NCI-H1105 (cell line): ENCODE measurements around the gene HENMT1.
"Not testable (repeated sequence)": the region's sequence is repeated elsewhere in the genome, so short reads cannot be mapped to it uniquely, and the experiment has no call there.

Experiments used
- DNase-seq: peaks from one replicate; lab custom pipeline; 2025; lab: John Stamatoyannopoulos, UW

Gene HENMT1

DNA sequence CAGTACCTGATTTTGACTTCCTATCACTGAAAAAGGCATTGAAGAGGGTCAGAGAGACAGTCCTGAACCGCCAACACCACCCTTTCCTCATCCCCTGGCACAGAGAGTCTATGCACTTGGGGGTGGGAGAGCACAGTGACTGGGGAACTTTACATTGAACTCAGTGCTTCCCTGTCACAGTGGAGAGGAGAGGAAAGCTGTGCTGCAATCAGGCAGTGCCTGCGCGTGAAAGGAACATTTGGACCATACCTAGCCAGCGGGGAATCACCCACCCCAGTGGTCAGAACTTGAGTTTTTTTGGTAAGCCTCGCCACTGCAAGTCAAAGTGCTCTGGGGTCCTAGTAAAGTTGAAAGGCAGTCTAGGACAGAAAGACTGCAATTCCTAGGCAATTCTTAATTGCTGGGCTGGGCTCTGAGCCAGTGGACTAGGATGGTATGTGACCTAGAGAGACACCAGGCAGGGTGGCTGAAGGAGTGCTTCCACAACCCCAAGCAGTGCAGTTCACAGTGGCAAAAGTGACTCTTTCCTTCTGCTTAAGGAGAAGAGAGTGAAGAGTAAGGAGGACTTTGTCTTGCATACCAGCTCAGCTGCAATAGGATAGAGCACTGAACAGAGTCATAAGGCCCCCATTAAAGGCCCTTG lies 9.4 kb upstream of the HENMT1 start:
- DNase-seq: no peak

DNA sequence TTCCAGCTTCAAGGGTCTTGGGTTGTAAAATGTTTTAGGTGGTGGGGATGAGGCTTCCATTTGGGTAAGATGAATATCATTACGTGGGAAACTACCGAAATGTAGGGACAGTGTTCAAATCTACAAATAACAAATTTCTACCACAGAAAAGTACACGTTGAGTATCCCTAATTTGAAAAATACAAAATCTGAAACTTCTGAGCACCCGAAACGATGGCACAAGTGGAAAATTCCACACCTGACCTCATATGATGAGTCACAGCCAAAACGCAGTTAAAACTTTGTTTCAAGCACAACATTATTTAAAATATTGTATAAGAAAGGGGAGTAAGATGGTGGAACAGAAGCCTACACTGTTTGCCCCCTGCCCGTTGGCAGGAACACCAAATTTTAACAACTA lies 8.8 kb upstream of the HENMT1 start:
- DNase-seq: no peak

DNA sequence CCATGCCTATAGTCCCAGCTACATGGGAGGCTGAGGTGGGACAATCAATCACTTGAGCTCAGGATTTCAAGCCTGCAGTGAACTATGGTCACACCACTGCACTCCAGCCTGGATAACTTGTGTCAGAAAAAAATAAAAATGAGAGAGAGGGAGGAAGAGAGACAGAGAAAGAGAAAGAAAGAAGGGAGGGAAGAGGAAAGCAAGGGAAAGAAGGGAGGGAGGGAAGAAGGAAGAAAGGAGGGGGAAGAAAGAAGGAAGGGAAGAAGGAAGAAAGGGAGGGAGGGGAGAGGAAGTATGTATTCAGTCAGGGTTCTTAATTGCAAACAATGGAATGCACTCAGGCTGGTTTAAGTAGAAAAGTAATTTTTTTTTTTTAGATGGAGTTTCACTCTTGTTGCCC lies 7.9 kb upstream of the HENMT1 start:
- DNase-seq: no peak

DNA sequence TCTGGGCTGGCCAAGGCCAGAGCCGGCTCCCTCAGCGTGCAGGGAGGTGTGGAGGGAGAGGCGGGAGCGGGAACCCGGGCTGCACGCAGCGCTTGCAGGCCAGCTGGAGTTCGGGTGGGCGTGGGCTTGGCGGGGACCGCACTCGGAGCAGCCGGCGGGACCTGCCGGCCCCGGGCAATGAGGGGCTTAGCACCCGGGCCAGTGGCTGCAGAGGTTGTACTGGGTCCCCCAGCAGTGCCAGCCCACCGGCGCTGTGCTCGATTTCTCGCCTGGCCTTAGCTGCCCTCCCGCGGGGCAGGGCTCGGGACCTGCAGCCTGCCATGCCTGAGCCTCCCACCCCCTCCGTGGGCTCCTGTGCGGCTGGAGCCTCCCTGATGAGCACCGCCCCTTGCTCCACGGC lies 6.5 kb upstream of the HENMT1 start:
- DNase-seq: not testable (repeated sequence)

DNA sequence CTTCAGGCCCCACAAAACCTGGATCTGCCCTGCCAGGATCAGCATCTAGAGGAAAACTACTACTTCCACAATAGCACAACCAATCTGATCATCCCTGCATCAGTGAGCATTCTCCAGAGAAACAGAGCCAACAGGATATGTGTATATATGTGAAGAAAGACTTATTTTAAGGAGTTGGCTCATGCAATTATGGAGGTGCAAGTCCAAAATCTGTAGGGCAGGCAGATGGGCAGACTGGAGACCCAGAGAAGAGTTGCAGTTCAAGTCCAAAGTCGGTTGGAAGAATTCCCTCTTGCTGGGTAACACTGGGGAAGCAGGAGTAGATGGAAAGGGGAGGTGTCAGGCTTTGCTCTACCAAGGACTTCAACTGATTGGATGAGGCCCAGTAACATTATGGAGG lies 4.9 kb upstream of the HENMT1 start:
- DNase-seq: no peak

DNA sequence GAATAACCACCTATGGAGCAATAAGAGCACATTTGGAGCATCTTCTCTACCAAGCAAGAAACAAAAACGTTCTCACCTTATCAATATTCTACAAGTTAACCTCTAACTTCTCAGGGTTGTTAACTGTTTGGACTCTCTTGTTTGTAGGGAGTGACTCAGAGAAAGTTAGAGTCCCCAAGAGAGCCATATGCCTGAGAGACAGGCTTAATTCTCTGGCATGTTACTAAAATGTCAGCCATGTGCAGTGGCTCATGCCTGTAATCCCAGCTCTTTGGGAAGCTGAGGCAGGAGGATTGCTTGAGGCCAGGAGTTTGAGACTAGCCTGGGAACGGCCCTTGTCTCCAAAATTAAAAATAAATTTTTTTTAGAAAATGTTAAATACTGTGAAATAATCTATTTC lies 4.2 kb upstream of the HENMT1 start:
- DNase-seq: no peak

DNA sequence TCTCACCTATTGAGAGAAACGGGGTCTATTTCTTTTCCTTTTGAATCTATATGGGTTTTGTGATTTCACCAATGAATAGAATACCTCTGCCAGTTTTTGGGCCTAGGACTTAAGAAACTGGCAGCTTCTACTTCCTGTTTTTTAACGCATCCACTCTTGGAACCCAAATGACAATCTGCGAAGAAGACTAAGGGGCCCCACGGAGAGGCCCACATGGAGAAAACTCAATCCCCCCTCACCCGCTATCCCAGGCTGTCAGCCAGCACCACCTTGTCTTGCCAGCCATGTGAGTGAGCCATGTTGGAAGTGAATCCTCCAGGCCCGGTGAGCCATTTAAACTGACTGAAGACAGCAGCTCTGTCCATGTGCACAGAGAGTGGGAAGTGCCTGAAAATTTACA lies 3.6 kb upstream of the HENMT1 start:
- DNase-seq: no peak

DNA sequence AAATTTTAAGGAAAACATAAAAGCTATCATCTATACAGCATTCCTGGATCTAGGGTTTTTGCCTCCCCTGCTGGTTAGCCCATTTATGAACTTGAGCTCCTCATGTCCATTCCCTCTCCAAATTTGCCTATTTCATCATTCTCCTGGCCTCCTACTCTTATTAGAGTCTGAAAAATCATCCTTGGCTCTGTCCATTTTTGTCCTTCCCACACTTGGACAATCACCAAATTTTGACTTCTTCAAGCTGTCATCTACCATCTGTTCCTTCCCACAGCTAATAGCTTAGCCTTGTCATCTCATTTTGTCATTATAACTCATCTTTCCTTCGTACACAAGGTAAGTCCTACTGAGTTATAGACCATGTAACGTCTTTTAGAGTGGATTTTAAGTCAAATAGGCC lies 2.2 kb upstream of the HENMT1 start:
- no peak for DNase-seq

DNA sequence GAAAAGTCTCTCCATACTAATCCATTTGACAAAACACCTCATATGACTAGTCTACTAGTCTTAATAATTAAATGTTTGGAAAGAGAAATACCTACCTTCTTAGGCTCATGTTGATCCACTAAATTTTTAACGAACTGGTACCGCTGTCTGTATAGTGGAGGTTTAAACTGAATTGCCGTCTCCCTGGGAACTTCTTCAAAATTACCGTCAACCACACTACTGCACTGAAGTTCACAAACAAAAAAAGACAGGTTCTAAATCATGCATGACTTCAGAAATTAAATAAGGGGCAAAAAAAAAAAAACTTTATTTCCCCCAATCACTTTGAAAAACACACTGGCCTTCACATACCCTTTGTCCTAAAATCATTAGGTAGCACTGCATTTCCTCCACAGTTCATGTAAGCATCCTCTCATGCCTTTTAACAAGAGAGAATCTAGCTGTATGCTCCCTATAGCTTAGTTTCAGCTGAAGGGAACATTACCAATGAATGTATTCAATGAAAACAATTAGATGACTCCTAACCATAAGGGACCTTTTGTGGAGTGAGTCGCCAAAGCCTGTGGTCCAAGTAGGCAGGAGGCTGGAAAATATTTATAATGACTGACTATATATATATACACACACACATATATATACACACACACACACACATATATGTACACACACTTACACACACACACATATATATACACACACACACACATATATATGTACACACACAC lies 3.4 kb downstream of the HENMT1 start:
- DNase-seq: no peak

DNA sequence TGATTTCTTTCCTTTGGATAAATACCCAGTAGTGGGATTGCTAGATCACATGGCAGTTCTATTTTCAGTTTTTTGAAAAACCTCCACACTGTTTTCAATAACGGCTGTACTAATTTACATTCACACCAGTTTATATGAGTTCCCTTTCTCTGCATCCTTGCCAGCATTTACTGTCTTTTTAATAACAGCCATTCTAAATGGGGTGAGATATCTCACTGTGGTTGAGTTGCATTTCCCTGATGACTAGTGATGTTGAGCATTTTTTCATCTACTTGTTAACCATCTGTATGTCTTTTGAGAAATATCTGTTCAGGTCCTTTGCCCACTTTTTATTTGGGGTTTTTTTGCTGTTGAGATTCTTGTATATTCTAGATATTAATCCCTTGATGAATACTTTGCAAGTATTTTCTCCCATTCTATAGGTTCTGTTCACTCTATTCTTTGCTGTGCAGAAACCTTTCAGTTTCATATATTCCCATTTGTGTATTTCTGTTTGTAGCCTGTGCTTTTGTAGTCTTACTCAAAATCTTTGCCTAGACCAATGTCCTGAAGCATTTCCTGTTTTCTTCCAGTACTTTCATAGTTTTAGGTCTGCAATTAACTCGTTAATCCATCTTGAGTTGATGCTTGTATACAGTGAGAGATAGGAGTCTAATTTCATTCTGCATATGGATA lies 7.3 kb downstream of the HENMT1 start:
- DNase-seq: no peak

DNA sequence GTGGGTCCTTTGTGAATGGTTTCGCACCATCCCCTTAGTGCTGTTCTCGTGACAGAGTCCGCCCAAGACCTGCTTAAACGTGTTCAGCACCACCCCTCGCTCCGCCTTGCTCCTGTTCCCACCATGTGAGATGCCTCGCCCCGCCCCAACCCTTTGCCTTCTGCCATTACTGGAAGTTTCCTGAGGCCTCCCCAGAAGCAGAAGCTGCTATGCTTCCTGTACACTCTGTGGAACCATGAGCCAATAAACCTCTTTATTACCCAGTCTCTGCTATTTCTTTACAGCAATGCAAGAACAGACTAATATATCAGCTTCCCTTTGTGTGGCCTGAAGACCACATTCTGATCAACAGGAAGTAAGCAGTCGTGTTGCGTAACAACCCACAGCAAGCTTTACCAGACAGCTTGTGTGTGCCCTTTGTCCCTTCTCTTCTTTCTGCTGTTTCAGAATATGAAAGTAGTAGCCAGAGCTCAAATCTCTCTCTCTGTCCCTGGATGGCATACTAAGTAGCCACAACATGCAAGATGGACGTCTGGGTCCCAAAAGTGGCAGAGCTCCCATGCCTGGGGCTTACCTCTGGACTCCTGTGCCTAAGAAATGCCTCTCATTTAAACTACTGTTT lies 14.1 kb downstream of the HENMT1 start:
- DNase-seq: no peak

DNA sequence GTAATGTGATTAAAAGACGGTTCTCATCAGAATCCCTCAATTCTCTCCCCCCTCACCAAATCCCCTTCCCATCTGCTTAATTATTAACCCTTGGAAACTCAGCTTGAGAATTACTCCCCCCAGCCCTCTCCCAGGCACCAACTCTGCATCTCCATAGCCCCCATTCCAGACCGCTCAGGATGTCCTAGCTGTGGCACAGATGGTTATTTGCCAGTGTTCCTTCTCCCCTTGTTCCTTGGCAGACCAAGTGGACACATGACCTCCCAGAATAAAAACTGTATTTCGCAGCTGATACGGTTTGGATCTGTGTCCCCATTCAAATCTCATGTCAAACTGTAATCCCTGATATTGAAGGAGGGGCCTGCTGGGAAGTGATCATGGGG lies 14.6 kb downstream of the HENMT1 start:
- DNase-seq: no peak

DNA sequence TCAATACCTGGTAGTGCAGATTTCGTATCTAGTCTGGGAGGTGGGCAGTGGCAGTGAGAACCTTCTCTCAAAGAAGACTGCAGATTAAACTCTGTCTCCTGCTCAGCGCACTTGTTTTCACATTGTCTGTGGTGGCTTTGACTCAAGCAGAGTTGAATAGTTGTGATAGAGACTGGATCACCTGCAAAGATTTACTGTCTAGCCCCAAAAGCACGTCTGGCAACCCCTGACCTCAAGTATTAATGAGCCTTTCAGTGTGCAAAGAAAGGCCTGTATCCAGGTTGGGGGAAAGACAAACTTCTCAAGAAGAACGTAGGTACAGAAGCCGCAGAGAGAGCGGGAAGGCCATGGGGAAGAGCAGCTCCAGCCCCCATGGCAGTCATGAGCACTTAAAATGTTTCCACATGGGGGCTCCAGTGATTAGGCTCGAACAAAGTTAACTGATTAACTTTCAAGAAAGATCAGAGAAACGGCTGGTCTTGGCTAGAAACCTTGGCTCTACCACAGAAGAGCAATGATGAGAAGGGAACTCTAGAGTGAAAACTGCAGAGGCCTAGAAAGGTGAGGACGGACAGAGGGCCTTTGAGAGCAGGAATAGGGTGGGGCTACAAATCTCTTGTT lies 15.2 kb downstream of the HENMT1 start:
- no peak for DNase-seq

DNA sequence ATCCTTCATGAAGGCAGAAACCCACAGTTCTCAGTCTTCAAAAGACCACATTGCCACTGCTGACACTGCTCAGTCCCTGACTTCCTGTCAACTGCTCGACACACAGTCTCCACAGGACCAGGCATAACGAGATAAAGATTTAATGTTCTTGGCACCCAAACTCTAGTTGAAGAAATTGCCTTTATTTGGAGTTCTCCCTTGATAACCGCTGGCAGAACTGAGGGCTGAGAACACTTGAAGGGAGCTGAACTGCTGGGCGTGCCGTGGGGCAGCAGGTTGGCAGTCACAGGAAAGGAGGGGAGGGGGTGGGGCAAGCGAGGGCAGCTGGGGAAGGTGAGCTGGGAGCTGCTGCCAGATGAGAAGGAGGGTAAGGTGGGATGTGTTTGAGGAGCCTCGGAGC lies 15.9 kb downstream of the HENMT1 start:
- DNase-seq: no peak

DNA sequence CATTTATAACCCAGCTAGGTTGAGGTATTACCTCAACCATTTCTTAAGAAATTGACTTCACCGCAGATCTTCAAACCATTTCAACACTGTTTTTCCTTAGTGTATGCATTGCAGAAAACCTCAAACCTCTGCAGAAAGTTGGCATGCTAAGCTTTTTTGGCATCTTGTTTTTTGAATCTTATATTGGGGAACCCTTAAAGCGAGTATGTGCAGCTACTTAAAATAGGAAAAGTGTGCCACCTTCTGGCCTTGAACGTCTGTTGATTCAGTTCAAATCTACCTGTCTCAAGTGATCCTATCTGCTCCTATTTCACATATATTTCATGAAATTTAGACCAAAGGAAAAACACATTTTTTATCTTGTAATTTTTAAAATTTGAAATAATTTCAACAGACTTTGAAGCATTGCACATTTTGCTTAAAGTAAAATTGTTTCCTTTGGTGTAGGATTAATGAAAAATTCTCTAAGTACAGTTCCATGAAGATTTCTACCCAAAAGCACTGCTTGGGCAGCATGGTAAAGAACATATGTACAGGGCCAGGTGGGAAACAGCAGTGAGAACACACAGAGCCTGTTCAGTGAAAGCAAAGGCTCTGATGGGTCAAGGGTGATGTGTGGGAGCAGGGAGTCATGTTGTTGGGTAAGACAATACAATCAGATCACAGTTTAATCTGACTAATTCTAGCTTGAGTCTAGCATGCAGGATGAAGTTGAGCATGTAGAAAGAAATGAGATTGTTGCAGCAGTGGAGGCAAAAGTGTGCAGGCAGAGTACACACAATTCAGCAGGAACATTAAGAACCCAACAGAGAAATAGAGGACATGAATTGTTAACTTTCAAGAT lies 17.2 kb downstream of the HENMT1 start:
- DNase-seq: peak; percentile 63

DNA sequence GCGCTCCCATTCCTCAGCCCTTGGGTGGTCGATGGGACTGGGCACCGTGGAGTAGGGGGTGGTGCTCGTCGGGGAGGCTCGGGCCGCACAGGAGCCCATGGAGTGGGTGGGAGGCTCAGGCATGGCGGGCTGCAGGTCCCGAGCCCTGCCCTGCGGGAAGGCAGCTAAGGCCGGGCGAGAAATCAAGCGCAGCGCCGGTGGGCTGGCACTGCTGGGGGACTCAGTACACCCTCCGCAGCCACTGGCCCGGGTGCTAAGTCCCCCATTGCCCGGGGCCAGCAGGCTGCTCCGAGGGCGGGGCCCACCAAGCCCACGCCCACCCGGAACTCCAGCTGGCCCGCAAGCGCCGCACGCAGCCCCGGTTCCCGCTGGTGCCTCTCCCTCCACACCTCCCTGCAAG lies 20.0 kb downstream of the HENMT1 start:
- DNase-seq: not testable (repeated sequence)

DNA sequence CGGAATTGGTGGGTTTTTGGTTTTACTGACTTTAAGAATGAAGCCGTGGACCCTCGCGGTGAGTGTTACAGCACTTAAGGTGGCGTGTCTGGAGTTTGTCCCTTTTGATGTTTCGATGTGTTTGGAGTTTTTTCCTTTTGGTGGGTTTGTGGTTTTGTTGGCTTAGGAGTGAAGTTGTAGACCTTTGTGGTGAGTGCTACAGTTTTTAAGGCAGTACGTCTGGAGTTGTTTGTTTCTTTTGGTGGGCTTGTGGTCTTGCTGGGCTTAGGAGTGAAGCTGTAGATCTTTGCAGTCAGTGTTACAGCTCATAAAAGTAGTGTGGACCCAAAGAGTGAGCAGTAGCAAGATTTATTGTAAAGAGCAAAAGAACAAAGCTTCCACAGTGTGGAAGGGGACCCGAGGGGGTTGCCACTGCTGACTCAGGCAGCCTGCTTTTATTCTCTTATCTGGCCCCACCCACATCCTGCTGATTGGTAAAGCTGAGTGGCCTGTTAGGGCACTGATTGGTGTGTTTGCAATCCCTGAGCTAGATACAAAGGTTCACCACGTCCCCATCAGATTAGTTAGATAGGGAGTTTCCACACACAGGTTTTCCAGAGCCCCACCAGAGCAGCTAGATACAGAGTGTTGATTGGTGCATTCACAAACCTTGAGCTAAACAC lies 20.9 kb downstream of the HENMT1 start:
- DNase-seq: no peak

DNA sequence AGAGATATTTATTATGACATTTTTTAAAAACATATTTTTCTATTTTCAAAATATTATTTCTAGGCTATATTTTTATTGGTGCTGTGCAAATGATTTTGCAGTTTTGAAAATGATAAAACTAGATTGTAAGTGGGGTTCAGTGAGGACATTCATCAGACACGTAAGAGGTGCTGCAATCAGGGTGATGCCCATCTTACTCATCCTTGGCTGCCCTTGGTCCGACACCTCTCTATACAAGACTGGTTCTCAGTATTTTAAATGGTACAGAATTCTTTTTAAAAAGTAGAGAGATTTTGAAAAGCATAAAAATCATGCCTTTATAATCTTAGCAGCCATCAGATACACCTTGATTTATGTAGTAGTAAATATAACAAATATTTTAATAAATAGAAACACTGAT lies 24.0 kb downstream of the HENMT1 start:
- DNase-seq: no peak

DNA sequence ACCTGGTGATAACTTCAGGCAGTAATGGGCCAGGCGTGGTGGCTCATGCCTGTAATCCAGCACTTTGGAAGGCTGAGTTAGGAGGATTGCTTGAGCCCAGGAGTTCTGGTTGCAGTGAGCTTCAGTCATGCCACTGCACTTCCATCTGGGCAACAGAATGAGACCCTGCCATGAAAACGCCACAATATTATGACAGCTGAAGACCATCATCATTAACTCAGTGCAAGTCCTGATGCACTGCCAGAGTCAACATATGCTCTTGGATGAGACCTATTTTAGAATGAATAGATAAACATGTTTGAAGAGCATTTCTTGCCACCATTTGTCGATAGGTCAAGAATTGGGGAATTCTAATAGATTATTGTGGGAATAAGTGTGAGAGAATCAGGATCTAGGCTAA lies 26.4 kb downstream of the HENMT1 start:
- DNase-seq: no peak

DNA sequence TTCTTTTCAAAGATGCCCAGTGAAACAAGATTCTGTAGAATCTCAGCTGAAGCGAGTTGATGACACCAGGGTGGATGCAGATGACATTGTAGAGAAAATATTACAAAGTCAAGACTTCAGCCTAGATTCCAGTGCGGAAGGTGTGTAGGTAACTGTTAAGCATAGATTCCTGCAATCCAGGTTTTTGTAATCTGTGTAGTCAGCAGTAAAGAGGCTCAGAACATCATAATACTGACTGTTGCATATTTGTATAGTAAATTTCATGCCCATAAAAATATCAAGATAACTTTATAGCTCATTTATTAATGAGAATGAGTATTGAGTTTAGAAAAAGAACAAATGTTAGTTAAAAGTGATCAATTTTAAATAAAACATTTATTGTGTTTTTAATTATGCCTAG lies 32.2 kb downstream of the HENMT1 start:
- DNase-seq: no peak

DNA sequence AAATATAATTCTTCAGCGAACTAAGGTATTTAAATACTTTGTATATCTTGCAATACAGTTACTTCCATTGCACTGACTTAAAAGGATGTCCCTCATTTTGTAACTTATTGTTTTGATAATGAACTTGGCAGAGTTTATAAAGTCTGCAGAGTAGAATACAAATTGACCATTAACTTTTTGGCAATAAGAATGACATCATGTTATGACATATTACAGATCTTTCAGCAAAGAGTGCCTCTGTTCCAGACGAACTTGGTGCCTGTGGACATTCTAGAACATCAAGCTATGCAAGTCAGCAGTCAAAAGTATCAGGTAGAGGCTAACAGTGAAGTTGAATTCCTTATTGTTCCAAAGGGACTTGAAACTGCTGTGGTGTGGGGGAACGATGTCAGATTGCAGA lies 32.9 kb downstream of the HENMT1 start:
- DNase-seq: no peak
